SW480 (cell line): Measurements from ENCODE around the gene HERC2.
"Not testable (repeated sequence)": the region's sequence is repeated elsewhere in the genome, so short reads cannot be mapped to it uniquely, and the experiment has no call there.

ENCODE experiments used
- DNase-seq: peaks from one replicate; pipeline ENCODE4 v3.0.0-alpha.2; 2016; ENCODE audit warnings: low spot score

The HERC2 gene

GRCh38 chr15:28227303-28227702, 94.7 kb downstream of the HERC2 start:
- not testable (repeated sequence) for DNase-seq

DNA sequence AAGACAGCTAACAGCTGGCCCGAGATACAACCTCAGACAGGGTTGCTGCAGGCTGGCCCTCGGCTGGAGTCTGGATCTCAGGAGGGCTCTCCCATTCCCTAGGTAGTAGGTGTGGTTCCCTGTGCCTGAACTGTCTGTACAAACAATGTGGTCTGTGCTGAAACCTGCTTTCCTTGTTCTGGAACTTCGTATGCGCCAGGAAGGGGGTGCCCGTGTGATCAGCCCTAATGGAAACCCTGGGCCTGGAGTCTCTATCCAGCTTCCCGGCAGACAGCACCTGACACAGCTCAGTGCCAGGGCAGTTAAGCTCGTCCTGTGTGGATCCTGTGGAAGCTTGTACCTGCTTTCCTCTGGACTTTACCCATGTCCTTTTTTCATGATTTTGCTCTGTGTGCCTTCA, 99.4 kb downstream of the HERC2 start:
- not testable (repeated sequence) for DNase-seq

DNA sequence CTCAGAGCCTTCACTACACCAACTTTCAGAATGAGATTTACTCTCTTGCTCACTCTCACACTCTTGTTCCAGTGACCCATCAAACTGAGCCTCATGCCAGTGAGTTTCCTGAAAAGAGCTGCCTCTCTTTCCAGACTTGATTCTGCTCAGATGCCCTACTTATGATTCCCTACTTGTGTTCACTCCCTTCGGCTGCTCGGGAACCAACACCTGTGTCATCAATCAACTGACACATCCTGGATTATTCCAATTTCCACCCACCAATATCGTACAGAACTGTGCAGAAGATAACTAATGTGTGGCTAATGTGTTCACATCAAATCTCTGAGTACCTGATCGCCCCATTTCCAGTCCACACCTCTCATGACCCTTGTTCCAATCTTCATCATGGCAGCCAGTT, 100.3 kb downstream of the HERC2 start:
- DNase-seq, result not testable (repeated sequence)

GRCh38 chr15:28219116-28219515, 102.9 kb downstream of the HERC2 start:
- DNase-seq, result no peak

DNA sequence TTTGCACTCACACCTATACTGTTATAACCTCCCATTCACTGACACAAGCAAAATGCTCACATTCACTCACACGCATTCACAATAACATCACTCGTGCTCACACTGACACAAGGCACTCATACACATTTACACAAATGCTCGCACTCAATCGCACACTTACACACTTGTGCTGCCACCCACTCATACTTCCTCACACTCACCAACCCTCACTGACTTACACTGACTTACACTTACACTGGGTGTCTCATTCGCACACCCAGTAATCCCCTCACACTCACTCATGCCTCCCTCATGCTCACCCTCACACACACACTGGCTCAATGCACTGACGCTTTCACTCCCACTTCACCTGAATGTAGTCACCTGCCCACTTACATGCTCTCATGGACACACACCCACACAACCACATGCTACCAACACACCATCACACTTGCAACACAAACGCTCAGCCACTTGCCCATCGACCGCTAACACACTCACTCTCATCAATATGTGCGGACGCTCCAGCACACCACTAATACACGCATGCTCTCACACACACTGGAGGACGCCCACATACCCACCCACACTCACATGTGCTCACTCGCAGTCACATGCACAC, 104.9 kb downstream of the HERC2 start:
- DNase-seq, result not testable (repeated sequence)

DNA sequence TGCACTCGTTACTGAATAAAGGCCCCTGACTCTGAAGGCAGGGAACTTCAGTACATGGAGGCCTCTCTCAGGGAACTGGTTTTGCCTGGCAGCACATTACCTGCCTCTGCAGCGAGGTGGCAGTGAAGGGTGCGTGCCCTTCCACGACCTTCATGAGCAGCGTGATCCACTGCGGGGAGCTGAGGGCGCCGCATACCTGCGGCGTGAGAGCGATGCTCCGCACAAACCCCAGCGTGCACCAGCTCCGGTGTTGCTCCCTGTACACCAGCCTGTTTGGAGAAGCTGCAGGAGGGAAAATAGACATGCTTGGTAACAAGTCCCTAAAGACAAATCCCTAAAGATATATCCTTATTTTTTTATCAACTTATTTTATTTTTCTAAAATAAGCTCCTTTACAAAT, 106.5 kb downstream of the HERC2 start:
- not testable (repeated sequence) for DNase-seq

DNA sequence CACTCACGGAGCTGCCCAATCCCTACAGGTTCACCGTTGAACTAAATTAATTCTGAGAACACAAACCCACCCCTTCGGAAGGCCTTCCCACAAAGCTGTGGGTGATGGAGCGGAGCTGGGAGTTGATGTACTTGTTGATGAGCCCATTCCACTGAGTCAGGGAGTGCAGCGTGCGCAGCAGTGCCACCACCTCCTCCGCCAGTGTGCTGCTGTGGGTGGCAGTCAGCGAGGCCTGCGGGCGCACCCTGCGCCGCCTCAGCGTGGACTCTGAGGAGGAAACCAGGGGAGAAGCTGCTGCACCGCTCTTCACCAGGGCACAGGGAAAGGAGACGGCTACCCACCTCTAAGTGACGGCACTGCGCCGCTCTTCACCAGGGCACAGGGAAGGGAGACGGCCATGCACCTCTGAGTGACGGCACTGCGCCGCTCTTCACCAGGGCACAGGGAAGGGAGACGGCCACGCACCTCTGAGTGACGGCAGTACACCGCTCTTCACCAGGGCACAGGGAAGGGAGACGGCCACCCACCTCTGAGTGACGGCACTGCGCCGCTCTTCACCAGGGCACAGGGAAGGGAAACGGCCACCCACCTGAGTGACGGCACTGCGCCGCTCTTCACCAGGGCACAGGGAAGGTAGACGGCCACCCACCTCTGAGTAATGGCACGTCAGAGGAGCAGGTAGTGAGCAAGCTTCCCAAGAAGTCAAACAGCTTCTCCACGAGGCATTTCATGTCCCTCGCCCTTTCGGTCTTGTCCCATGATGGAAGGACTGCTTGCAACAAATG, 107.8 kb downstream of the HERC2 start:
- DNase-seq, result not testable (repeated sequence)

DNA sequence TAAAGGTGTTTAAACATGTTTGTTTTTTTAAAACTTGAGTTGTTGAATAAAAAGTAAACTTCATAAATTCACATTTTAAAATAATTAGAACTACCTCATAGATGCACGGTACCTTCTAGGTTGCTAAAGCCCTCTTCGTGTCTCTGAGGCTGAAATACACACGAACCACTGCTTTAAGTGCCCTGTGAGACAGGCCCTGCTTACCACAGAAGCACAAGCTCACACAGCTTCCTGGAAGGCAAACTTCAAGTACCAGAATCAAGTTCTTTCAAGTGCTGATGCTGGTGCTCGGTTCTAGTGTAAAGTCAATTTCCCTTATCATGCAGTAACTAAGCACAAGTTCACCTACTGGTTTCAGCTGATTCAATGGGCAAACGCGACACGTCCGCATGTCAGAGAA, 108.6 kb downstream of the HERC2 start:
- DNase-seq, result not testable (repeated sequence)

- no peak for DNase-seq
Observed at GRCh38 chr15:28208583-28208982, 113.4 kb downstream of the HERC2 start.

DNA sequence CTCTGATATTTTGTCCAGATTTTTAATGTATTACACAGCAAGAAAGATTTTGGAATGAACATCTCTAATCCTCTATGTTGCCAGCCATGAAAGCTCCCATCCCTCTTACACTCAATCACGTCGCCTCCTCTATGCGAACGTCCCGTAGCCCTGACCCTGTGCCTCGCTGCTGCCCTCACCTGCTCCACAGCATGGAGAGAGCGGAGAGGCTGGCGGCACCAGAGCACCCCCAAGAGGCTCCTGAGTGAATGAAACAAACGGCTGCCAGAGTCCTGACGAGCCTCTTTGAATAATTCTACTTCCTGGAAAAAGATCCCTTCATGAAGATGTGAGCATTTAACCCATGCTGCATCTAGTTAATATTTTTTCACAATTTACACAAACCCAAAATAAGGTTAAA, 116.3 kb downstream of the HERC2 start:
- DNase-seq, result not testable (repeated sequence)

GRCh38 chr15:28203055-28203828, 118.7 kb downstream of the HERC2 start:
- not testable (repeated sequence) for DNase-seq

DNA sequence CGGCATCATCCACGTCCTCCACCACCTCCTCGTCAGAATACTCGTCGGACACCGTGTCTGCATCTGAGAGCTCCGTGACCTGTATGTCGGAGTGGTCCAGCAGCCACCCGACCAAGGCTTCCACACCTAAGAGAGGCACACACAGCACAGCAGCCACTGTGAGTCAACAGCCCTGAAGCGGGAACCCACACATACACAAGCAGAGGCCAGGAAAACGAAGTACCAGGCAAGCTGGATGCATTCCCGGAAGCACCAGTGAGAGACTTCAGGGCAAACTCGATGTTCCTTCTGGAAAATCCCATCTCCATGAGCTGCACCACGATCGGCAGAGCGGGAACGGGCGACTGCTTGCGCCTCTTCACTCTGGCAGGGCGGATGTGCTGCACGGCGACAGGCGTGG, 119.9 kb downstream of the HERC2 start:
- not testable (repeated sequence) for DNase-seq

DNA sequence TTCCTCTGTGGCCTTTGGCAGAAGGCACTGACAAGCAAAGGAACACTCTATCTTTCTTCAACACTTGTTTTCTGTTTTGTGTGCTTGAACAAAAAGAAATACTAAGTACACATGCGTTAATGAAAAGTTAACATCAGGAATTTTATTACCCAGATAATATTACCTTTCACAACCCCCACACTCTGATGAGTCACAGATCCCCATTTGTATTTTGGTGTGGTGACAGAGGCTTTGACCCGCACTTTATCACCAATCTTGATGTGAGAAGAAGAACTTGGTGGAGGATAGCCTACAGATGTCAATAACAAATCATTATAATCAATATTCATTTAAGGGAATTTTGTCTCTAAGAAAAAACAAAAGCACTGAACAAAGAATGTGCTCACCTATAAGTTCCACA, 123.8 kb downstream of the HERC2 start:
- not testable (repeated sequence) for DNase-seq

GRCh38 chr15:28197694-28198093, 124.3 kb downstream of the HERC2 start:
- not testable (repeated sequence) for DNase-seq

DNA sequence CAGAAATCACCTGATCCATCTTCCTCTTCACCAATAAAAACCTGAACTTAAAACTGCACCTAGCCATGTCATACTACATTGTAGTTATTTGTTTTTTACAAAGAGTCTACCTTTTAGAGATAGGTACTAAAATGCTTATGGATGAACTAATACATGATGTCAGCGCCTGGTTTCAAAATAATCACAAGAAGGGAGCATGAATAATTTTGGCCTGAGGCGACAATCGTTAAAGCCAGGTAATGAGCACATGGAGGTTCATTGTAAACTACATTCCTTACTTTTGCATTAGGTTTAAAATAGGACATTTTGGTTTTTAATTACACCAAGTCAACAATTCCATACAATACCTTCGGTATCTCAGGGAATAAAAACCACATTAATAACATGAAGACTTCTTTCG, 125.4 kb downstream of the HERC2 start:
- not testable (repeated sequence) for DNase-seq

GRCh38 chr15:28192772-28193171, 129.2 kb downstream of the HERC2 start:
- no peak for DNase-seq

DNA sequence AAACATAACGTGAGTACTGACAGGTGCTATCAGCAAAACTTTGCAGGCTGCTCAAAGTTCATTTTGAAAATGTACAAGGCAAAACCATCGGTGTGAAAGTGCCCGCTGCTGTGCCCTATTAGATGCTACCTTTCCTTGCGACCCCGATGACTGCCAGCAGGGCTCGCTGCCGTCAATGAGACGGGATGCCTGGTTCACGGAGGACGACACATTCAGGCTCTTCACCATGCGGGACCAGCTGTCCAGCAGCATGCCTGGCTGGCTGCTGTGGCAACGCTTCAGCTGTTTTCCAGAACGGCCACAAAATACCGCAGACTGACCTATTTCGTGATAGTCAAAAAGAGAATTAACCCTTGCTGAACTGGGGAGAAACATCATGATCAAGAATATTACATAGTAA, 130.1 kb downstream of the HERC2 start:
- DNase-seq, result no peak

GRCh38 chr15:28190391-28191174, 131.4 kb downstream of the HERC2 start:
- no peak for DNase-seq

- DNase-seq, result no peak
Observed at GRCh38 chr15:28185148-28185895, 136.7 kb downstream of the HERC2 start.

GRCh38 chr15:28184166-28184565, 137.8 kb downstream of the HERC2 start:
- DNase-seq, result no peak

- no peak for DNase-seq
Observed at GRCh38 chr15:28182731-28183130, 139.2 kb downstream of the HERC2 start.
